ENCODE data around the gene FANCC.

- no peak for TF ChIP-seq SUZ12 (IDR thresholded peaks at IDR 0.05; ENCODE audit: extremely low read depth, insufficient read depth, insufficient read length)
- TF ChIP-seq ZNF274 (IDR thresholded peaks at IDR 0.05; ENCODE audit: low read depth, low read length) = no peak
Measured at GRCh38 chr9:95273369-95274022, 44.0 kb downstream of the FANCC start.
